NCI-H1417 (cell line): ENCODE data around the gene ZSCAN10.
"Not testable (repeated sequence)": the region's sequence is repeated elsewhere in the genome, so short reads cannot be mapped to it uniquely, and the experiment has no call there.

Experiments
- DNase-seq, 3 experiments: peaks; one replicate each; lab custom pipeline; 2025; lab: John Stamatoyannopoulos, UW

Gene ZSCAN10

GRCh38 chr16:3098459-3099394, at the start of gene ZSCAN10:
ZSCAN10 (minus strand) TSS chr16:3099294; CDS start chr16:3092937, 6,357 bp downstream.
- DNase-seq = no peak

- no peak for DNase-seq
Observed at GRCh38 chr16:3148256-3149192, 49.4 kb upstream of the ZSCAN10 start.

GRCh38 chr16:3147757-3148104, 48.6 kb upstream of the ZSCAN10 start:
- DNase-seq = no peak

- no peak for DNase-seq
Observed at GRCh38 chr16:3147046-3147756, 48.1 kb upstream of the ZSCAN10 start.

- DNase-seq = no peak
Observed at GRCh38 chr16:3145660-3146059, 46.6 kb upstream of the ZSCAN10 start.

- DNase-seq = no peak
Observed at GRCh38 chr16:3145151-3145550, 46.1 kb upstream of the ZSCAN10 start.

- peak in 1 of 3 experiments; percentile 32 for DNase-seq
Observed at GRCh38 chr16:3144321-3144983, 45.4 kb upstream of the ZSCAN10 start.

- DNase-seq = peak in 1 of 3 experiments; percentile 42
Observed at GRCh38 chr16:3143598-3144320, 44.7 kb upstream of the ZSCAN10 start.

GRCh38 chr16:3143189-3143588, 44.1 kb upstream of the ZSCAN10 start:
- DNase-seq = no peak

GRCh38 chr16:3142770-3143169, 43.7 kb upstream of the ZSCAN10 start:
- DNase-seq = no peak

GRCh38 chr16:3142327-3142726, 43.2 kb upstream of the ZSCAN10 start:
- no peak for DNase-seq

- DNase-seq = no peak
Observed at GRCh38 chr16:3141781-3142311, 42.8 kb upstream of the ZSCAN10 start.

GRCh38 chr16:3140603-3141427, 41.7 kb upstream of the ZSCAN10 start:
- no peak for DNase-seq

- DNase-seq = not testable (repeated sequence)
Observed at GRCh38 chr16:3139561-3139960, 40.5 kb upstream of the ZSCAN10 start.

- DNase-seq = no peak
Observed at GRCh38 chr16:3138823-3139426, 39.8 kb upstream of the ZSCAN10 start.

- no peak for DNase-seq
Observed at GRCh38 chr16:3138342-3138741, 39.2 kb upstream of the ZSCAN10 start.

- DNase-seq = no peak
Observed at GRCh38 chr16:3137267-3137666, 38.2 kb upstream of the ZSCAN10 start.

GRCh38 chr16:3135126-3135715, 36.1 kb upstream of the ZSCAN10 start:
- DNase-seq = peak; percentile 71 to 80 (median 79)
